Peyer's patch (tissue), 4 donors: ENCODE measurements around the gene RAD51B. TPM values are rescaled to one million over a fixed set of nuclear protein-coding genes. Genes with fewer than 3 reads are reported as not detected.

ENCODE experiments used
- DNase-seq, 3 donors: peaks; one replicate each; pipeline ENCODE4 v3.0.0-alpha.2; 2017 to 2019
- H3K27ac ChIP-seq, 4 donors: fragments of 200-600 bp; sonication (generic); one replicate each; pipeline ENCODE4 v1.5.1; 2016 to 2019
- H3K27me3 ChIP-seq, 2 donors: fragments of 200-600 bp; sonication (generic); one replicate each; pipeline ENCODE4 v1.5.1; 2019
- H3K36me3 ChIP-seq, 3 donors: fragments of 200-600 bp; sonication (generic); one replicate each; pipeline ENCODE4 v1.5.1; 2016 to 2019
- H3K4me1 ChIP-seq, 4 donors: fragments of 200-600 bp; sonication (generic); one replicate each; pipeline ENCODE4 v1.5.1; 2016 to 2019
- H3K4me3 ChIP-seq, 4 donors: fragments of 200-600 bp; sonication (generic); 1 replicate in 3 of 4; 2 replicates in 1 of 4; pipeline ENCODE4 v1.5.1; 2016 to 2019; ENCODE audit warnings: mild to moderate bottlenecking in 1 of 4
- H3K9me3 ChIP-seq, 4 donors: fragments of 200-600 bp; sonication (generic); one replicate each; pipeline ENCODE4 v1.5.1; 2016 to 2019; ENCODE audit warnings: mild to moderate bottlenecking in 1 of 4
- POLR2A ChIP-seq, 2 donors: fragments of 450-650 bp; IDR thresholded peaks; one replicate each; pipeline ENCODE4 v1.5.1; 2017; ENCODE audit warnings: antibody characterized with exemption in 2 of 2, mild to moderate bottlenecking in 2 of 2, moderate library complexity in 2 of 2
- total RNA-seq, 4 donors: library from RNA; depleted of rRNA; stranded (reverse); fragments of >200 nt; gene quantifications; one replicate each; pipeline ENCODE4 v1.1.0, GENCODE V29; 2016
- TF ChIP-seq, protein P1 (sequence below), 6 experiments: fragments of 450-650 bp in 4 of 6; fragments of 200-600 bp in 2 of 6; sonication (generic) in 1 of 6; IDR thresholded peaks; one replicate each; pipeline ENCODE4 v1.5.1; 2017 to 2019; ENCODE audit warnings: antibody characterized with exemption in 6 of 6, mild to moderate bottlenecking in 3 of 6, moderate library complexity in 1 of 6

The RAD51B gene
- total RNA-seq, 4 donors from 2014 or later, result 12.6 to 103 (median 33.1) TPM

DNA sequence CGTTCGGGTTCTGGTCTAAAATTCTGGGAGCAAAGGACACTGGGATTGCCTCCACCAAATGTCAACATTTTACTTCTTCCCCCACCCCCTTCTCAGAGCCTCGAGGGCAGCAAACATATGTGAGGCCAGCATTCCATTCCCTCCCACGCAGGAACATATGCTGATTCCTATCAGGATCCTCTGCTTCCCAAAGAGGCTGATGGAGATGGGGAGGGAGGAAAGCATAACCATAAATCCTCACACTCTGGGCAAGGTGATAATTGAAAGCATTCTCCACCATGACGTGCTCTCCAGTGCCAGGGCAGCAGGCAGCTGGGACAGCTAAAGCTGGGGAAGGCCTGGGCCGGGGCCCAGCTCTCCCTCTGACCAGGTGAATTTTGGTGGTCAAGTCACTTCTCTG, 578.2 kb downstream of the RAD51B start:
- H3K27ac ChIP-seq, result peak overlapping the region; percentile 11 to 66 (median 48)
- no peak for DNase-seq
- H3K4me1 ChIP-seq, result peaks cover 0 to 42% (median 18%) of the 10 kb centered on the region in 4 donors
- no peak overlapping the region for H3K4me3 ChIP-seq
- H3K36me3 ChIP-seq, result no peaks in the 10 kb centered on the region
- no peaks in the 10 kb centered on the region for H3K9me3 ChIP-seq
- no peaks in the 10 kb centered on the region for H3K27me3 ChIP-seq
- TF ChIP-seq, protein P1, sequence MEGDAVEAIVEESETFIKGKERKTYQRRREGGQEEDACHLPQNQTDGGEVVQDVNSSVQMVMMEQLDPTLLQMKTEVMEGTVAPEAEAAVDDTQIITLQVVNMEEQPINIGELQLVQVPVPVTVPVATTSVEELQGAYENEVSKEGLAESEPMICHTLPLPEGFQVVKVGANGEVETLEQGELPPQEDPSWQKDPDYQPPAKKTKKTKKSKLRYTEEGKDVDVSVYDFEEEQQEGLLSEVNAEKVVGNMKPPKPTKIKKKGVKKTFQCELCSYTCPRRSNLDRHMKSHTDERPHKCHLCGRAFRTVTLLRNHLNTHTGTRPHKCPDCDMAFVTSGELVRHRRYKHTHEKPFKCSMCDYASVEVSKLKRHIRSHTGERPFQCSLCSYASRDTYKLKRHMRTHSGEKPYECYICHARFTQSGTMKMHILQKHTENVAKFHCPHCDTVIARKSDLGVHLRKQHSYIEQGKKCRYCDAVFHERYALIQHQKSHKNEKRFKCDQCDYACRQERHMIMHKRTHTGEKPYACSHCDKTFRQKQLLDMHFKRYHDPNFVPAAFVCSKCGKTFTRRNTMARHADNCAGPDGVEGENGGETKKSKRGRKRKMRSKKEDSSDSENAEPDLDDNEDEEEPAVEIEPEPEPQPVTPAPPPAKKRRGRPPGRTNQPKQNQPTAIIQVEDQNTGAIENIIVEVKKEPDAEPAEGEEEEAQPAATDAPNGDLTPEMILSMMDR (IDR thresholded peaks at IDR 0.05), result no peak
- no peak for TF ChIP-seq POLR2A (IDR thresholded peaks at IDR 0.05)

- no peaks in the 10 kb centered on the region for H3K36me3 ChIP-seq
- no peaks in the 10 kb centered on the region for H3K27me3 ChIP-seq
- H3K4me1 ChIP-seq, result peaks cover 0 to 43% (median 19%) of the 10 kb centered on the region in 4 donors
- DNase-seq, result no peak
- no peaks in the 10 kb centered on the region for H3K9me3 ChIP-seq
- TF ChIP-seq, protein P1 (IDR thresholded peaks at IDR 0.05), result no peak
- TF ChIP-seq POLR2A (IDR thresholded peaks at IDR 0.05), result no peak
- H3K27ac ChIP-seq, result peak overlapping the region in 2 of 4 donors; percentile 65 to 66
- H3K4me3 ChIP-seq, result no peak overlapping the region
These were observed 578.8 kb downstream of the RAD51B start for GRCh38 chr14:68398370-68398769.

- H3K4me3 ChIP-seq, result no peak overlapping the region
- H3K36me3 ChIP-seq, result no peaks in the 10 kb centered on the region
- no peak for TF ChIP-seq POLR2A (IDR thresholded peaks at IDR 0.05)
- TF ChIP-seq, protein P1 (IDR thresholded peaks at IDR 0.05), result no peak
- peaks cover 0 to 36% (median 19%) of the 10 kb centered on the region in 4 donors for H3K4me1 ChIP-seq
- peak overlapping the region in 2 of 4 donors; percentile 34 to 57 for H3K27ac ChIP-seq
- no peaks in the 10 kb centered on the region for H3K9me3 ChIP-seq
- no peaks in the 10 kb centered on the region for H3K27me3 ChIP-seq
- DNase-seq, result peak in 2 of 3 donors; percentile 44 to 54
These were observed 580.4 kb downstream of the RAD51B start for GRCh38 chr14:68399971-68400370.

- TF ChIP-seq, protein P1 (IDR thresholded peaks at IDR 0.05), result no peak
- TF ChIP-seq POLR2A (IDR thresholded peaks at IDR 0.05), result no peak
- Histone ChIP-seq H3K27me3 (no peaks in the 10 kb centered on the region), H3K4me1 (peaks cover 0 to 34% (median 19%) of the 10 kb centered on the region in 4 donors), H3K9me3 (no peaks in the 10 kb centered on the region), H3K4me3 (no peak overlapping the region), H3K27ac (peak overlapping the region in 2 of 4 donors; percentile 28 to 65), H3K36me3 (no peaks in the 10 kb centered on the region)
- DNase-seq, result no peak
These were observed 581.7 kb downstream of the RAD51B start for GRCh38 chr14:68401317-68401716.

- H3K27me3 ChIP-seq, result no peaks in the 10 kb centered on the region
- no peak overlapping the region for H3K4me3 ChIP-seq
- no peak for TF ChIP-seq POLR2A (IDR thresholded peaks at IDR 0.05)
- TF ChIP-seq, protein P1 (IDR thresholded peaks at IDR 0.05), result no peak
- peak overlapping the region in 2 of 4 donors; percentile 28 to 65 for H3K27ac ChIP-seq
- no peaks in the 10 kb centered on the region for H3K9me3 ChIP-seq
- DNase-seq, result peak in 1 of 3 donors; percentile 35
- H3K4me1 ChIP-seq, result peaks cover 0 to 32% (median 19%) of the 10 kb centered on the region in 4 donors
- H3K36me3 ChIP-seq, result no peaks in the 10 kb centered on the region
These were observed 582.3 kb downstream of the RAD51B start for GRCh38 chr14:68401855-68402254.
